HTERT RPE-1 (cell line): Measurements from ENCODE around the gene OR11H6.
"Not testable (repeated sequence)": the region's sequence is repeated elsewhere in the genome, so short reads cannot be mapped to it uniquely, and the experiment has no call there.

Source experiments
- in situ Hi-C: fragments of 300-500 bp; cut with MboI; formaldehyde crosslinking; loops from 4 replicates; pipeline ENCODE4 v1.14.3; 2020; ENCODE audit warnings: low sequenced_read_pairs

OR11H6 gene

DNA sequence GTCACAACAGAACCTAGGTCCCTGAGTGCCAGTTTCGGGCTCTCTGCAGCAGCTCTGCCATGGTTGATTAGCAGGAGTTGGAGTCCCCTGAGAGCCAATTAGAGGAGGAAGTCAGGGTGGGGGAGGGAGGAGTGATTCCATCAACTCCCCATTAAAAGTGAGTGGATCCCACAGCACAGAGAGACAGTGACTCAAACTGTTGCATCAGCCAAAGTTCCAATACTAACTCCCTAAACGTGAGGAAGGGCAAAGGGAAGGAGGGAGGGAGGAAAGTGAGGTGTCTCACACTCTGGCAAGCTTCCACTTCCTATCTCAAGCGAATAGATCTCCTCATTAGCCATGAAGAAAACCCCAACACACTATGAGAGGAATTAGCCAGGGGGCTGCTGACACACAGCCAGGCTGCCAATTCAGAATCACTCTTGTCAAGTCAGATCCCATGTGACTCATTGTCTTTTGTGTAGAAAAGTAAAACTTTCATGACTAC is 39.2 kb downstream of the OR11H6 start:
- in situ Hi-C loops, result no loop called here

GRCh38 chr14:20264361-20264760 is 40.9 kb downstream of the OR11H6 start:
- in situ Hi-C loops, result not testable (repeated sequence)

- in situ Hi-C loops, result no loop called here
These were observed 50.6 kb downstream of the OR11H6 start for GRCh38 chr14:20274062-20274461.
